ENCODE measurements around the gene MTAP.

- TF ChIP-seq CTCF (IDR thresholded peaks at IDR 0.05) (no peak), POLR2A (IDR thresholded peaks at IDR 0.05) (no peak)
Measured at GRCh38 chr9:21864505-21864904, 62.1 kb downstream of the MTAP start.

Data from transverse colon (tissue), 3 donors.